NT2/D1 (cell line): ENCODE measurements around the gene TMEM179.

Source experiments
- SUZ12 ChIP-seq: IDR thresholded peaks from 2 replicates; pipeline ENCODE4 v1.6.1; 2011; ENCODE audit not compliant: insufficient read length, insufficient read depth; ENCODE audit errors: extremely low read depth
- YY1 ChIP-seq: IDR thresholded peaks from 2 replicates; pipeline ENCODE4 v1.6.1; 2011; ENCODE audit not compliant: insufficient read length, insufficient read depth
- ZNF274 ChIP-seq: IDR thresholded peaks from 2 replicates; pipeline ENCODE4 v1.6.1; 2011; ENCODE audit warnings: mild to moderate bottlenecking, low read depth, low read length

- no peak for TF ChIP-seq ZNF274
- no peak for TF ChIP-seq SUZ12
- no peak for TF ChIP-seq YY1
Measured at GRCh38 chr14:104573930-104574329, 30.6 kb downstream of the TMEM179 start.
